HG02852 (cell line): Measurements from ENCODE around the gene CDC42EP1.
A peak's percentile ranks its signal among the peaks of the same experiment; 100 is the strongest.
"Not testable (repeated sequence)": the region's sequence is repeated elsewhere in the genome, so short reads cannot be mapped to it uniquely, and the experiment has no call there.

Source experiments
- ATAC-seq: cut with Tn5 transposase; IDR thresholded peaks from one replicate; pipeline ENCODE4 v1.9.1; 2021; ENCODE audit warnings: mild to moderate bottlenecking, moderate library complexity; ENCODE audit not compliant: unreplicated experiment

Gene CDC42EP1

GRCh38 chr22:37575490-37576003 is 15.3 kb downstream of the CDC42EP1 start:
- ATAC-seq: no peak

DNA sequence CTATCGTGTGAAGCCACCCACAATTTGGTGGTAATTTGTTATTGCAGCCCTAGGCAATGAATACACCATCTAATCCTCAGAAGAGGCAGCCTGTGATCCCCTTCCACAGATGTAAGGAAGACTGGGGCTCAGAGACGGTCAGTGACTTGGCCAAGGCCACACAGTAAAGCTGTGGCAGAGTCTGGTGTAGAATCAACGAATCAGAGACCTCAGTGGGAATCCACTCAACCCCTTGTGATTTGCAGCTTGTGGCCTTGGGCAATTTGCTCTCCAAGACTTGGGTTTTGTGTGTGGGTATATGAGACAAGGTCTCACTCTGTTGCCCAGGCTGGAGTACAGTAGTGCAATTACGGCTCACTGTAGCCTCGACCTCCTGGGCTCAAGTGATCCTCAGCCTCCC is 17.7 kb downstream of the CDC42EP1 start:
- ATAC-seq: no peak

- no peak for ATAC-seq
These were observed 21.2 kb downstream of the CDC42EP1 start for GRCh38 chr22:37581504-37581903.

DNA sequence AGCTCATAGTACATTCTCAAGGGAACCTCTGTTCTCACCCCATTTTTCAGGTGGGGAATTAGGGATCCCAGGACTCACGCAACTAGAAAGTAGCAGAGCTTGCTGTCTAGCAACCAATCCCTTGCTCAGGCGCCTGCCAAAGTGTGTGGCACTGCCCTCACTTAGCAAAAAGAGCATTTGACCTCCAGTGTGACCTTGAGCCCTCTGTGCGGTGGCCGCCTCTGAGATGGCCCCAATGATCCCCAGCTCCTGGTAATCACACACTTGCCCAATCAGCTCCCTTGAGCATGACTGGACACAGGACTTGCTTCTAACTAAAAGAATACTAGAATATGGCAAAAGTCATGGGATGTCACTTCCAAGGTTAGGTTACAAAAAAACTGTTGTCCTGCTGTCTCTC is 22.2 kb downstream of the CDC42EP1 start:
- ATAC-seq: no peak

- ATAC-seq: no peak
These were observed 28.4 kb downstream of the CDC42EP1 start for GRCh38 chr22:37588546-37589215.

GRCh38 chr22:37589636-37590035 is 29.4 kb downstream of the CDC42EP1 start:
- no peak for ATAC-seq

DNA sequence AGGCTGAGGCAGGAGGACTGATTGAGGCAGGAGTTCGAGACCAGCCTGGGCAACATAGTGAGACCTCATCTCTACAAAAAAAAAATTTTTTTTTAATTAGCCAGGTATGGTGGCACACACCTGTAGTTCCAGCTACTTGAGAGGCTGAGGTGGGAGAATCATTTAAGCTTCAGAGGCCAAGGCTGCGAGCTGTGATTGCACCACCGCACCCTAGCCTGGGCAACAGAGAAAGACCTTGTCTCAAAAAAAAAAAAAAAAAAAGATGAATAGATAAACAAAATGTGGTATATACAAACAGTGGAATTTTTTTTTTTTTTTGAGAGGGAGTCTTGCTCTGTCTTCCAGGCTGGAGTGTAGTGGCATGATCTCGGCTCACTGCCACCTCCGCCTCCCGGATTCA is 30.8 kb downstream of the CDC42EP1 start:
- not testable (repeated sequence) for ATAC-seq

- no peak for ATAC-seq
These were observed 31.6 kb downstream of the CDC42EP1 start for GRCh38 chr22:37591823-37592404.

DNA sequence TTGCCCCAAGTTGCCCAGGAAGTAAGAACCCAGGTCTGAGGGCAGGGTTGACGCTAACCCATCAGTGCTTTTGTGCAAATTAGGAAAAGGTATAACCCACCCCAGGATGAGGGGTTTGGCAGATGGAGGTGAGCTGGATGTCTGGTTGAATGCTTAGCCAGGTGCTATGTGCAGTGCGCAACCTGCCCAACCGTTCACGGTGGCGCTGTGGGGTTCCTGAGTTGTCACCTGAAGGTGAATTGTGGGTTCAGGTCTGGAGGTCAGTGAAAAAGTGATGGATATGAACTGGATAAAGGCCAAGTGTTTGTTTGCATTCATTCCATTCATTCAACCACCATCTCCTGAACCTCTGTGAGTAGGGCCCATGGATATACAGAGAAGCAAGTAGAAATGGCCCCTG is 34.0 kb downstream of the CDC42EP1 start:
- no peak for ATAC-seq

GRCh38 chr22:37599153-37599552 is 38.9 kb downstream of the CDC42EP1 start:
- ATAC-seq: no peak

- no peak for ATAC-seq
These were observed 40.9 kb downstream of the CDC42EP1 start for GRCh38 chr22:37601203-37601539.

DNA sequence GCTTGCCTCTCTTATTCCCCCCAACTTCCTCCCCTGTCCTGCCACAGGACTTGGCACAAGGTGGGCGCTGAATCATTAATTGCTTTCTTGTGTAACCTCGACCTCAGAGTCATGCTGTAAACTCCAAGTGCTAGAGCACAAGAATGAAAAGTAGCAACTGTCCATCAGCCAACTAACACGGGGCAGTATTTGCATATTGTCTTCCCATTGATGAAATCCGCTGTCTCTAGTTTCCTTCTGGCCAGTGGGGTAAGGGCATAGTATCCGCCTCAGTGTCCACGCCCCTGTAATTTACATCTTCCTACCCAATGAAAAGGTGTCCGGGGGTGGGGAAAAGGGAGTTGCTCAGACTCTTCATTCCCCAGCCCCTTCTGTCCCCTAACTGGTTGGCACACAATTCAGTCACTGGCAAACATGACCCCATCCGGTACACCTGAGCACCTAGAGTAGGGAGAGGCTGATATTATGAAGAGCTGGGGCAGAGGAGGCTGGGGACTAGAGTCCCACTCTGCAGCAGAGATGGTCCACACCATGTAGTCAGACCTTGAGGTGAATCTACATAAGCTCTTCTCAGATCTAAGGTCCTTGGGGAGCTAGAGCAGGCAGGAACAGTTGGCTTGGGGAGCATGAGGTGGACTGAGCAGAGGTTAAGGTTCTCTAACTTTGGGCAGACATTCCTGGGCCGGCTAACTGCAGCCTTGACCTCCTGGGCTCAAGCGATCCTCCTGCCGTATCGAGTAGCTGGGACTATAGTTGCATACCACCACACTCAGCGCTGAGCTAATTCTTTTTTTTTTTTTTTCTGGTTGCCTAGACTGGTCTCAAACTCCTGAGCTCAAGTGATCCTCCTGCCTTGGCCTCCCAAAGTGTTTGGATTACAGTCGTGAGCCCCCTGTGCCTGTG is 41.5 kb downstream of the CDC42EP1 start:
- no peak for ATAC-seq

GRCh38 chr22:37602546-37603277 is 42.4 kb downstream of the CDC42EP1 start:
- not testable (repeated sequence) for ATAC-seq

DNA sequence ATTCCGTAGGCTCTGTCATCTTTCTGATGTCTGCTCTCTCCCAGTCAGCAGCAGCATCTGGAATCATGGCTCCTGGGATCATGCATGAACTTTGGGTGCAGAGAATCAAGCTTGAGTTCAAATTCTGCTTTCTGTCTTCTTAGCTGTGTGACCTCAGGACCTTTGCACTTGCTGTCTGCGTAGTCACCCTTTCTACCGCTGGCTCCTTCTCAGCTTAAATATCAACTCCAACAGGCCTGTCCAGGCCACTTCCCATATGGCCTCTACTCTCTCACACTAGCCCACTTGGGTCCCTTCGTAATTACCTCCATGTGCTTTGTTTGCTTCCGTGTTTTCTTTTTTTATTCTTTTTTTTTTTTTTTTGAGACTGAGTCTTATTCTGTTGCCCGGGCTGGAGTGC is 43.8 kb downstream of the CDC42EP1 start:
- no peak for ATAC-seq

- no peak for ATAC-seq
These were observed 44.6 kb downstream of the CDC42EP1 start for GRCh38 chr22:37604875-37605274.

DNA sequence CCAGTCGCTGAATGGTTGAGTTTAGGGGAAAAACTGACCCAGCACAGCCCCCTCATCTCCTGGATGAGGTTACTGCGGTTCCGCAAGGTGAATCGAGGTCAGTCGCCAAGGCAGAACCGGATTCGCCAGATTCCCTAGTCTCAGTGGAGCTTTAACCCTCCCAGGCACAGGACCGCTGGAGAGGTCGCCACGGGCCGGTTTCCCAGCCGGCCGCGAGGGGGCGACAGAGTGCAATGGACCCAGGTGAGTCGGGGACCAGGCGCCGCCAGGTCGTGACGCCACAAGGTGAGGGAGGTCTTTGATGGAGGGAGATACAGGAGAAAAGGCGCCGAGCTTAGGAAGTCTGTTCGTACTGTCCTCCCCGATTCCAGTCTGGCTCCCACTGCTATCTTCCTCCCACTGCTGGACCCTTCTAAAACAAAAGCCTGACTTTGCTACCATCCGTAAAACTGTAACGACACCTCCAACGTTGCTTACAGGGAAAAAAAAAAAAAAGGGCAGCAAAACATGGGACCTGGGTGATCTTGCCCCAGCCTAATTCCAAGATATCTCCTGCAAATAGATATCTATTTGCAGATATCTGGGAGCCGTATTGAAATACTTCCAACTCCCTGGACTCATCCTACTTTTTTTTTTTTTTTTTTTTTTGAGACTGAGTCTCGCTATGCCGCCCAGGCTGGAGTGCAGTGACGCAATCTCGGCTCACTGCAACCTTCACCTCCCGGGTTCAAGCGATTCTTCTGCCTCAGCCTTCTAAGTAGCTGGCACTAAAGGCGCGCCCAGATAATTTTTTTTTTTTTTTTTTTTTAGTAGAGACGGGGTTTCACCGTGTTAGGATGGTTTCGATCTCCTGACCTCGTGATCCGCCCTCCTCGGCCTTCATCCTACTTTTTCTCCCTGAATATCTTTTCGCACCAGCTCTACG is 47.0 kb downstream of the CDC42EP1 start:
- no peak for ATAC-seq

- no peak for ATAC-seq
These were observed 47.7 kb downstream of the CDC42EP1 start for GRCh38 chr22:37607935-37608476.

GRCh38 chr22:37608477-37609239 is 48.4 kb downstream of the CDC42EP1 start, which contains the start of gene GGA1:
GGA1 (plus strand) TSS chr22:37608834; CDS start chr22:37608861, 27 bp downstream.
- peak; percentile 81 for ATAC-seq
